GM12878 (cell line): ENCODE measurements around the gene LVRN.

Experiments
- CEBPZ ChIP-seq: fragments of 150-350 bp; IDR thresholded peaks from 2 replicates; pipeline ENCODE4 v1.6.1; 2016; ENCODE audit warnings: low read depth, low read length
- CHD2 ChIP-seq: IDR thresholded peaks from 2 replicates; pipeline ENCODE4 v1.6.1; 2011; ENCODE audit warnings: low read depth, low read length, improper control_type of control experiment, borderline replicate concordance
- CHD4 ChIP-seq: fragments of 200-600 bp; sonication (generic); IDR thresholded peaks from 2 replicates; pipeline ENCODE4 v1.6.1; 2016; ENCODE audit warnings: mild to moderate bottlenecking
- CTCF ChIP-seq, 3 experiments: IDR thresholded peaks in 2 of 3; conservative IDR thresholded peaks in 1 of 3; 2 replicates each; pipeline ENCODE4 v1.5.1; 2011; ENCODE audit warnings: low read depth in 3 of 3, low read length in 3 of 3, mild to moderate bottlenecking in 3 of 3, control low read depth in 2 of 3, moderate library complexity in 2 of 3, inconsistent platforms in 1 of 3, mixed read lengths in 1 of 3; ENCODE audit not compliant: control insufficient read depth in 2 of 3, insufficient read depth in 1 of 3; ENCODE audit errors: extremely low read depth in 1 of 3
- EZH2 ChIP-seq: IDR thresholded peaks from 2 replicates; pipeline ENCODE4 v1.6.1; 2012; ENCODE audit warnings: low read depth, mild to moderate bottlenecking, control low read depth, inconsistent platforms, low read length, borderline replicate concordance; ENCODE audit not compliant: control insufficient read depth
- JUNB ChIP-seq: IDR thresholded peaks from 2 replicates; pipeline ENCODE4 v1.6.1; 2016; ENCODE audit warnings: antibody characterized with exemption, mild to moderate bottlenecking
- SIN3A ChIP-seq: IDR thresholded peaks from 2 replicates; pipeline ENCODE4 v1.6.1; 2012; ENCODE audit warnings: low read depth, low read length, improper control_type of control experiment
- TAF1 ChIP-seq: IDR thresholded peaks from 2 replicates; pipeline ENCODE4 v1.6.1; 2011; ENCODE audit warnings: mild to moderate bottlenecking, low read depth, low read length, borderline replicate concordance
- YY1 ChIP-seq: IDR thresholded peaks from 2 replicates; pipeline ENCODE4 v1.6.1; 2011; ENCODE audit warnings: low read depth, mild to moderate bottlenecking, low read length
- TF ChIP-seq, protein P1 (sequence below): IDR thresholded peaks from 2 replicates; pipeline ENCODE4 v1.6.1; 2012; ENCODE audit warnings: low read length, inconsistent platforms

DNA sequence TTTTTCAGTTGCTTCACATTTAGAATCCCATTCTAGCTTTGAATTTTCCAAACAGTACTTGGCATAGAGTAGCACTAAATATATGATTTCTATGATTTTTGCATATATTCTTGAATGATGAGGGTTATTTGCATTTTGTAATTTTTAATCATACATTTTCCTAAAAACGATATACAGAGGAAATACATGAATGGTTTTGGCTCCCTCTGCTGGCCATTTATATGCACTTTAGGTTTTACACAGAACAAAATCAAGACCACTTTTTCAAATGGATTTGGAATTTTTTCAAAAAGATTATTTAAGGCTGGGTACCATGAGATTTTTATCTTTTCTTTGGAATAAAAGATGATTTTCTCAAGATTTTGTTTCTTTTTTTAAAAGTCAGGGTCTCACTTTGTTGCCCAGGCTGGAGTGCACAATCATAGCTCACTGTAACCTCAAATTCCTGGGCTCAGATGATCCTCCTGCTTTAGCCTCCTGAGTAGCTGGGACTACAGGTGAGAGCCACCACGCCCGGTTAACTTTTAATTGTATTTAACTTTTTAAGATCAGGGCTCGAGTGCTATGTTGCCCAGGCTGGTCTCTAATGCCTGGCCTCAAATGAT is 105.9 kb downstream of the LVRN start:
- no peak for TF ChIP-seq TAF1
- no peak for TF ChIP-seq CHD2
- TF ChIP-seq JUNB: no peak
- TF ChIP-seq, protein P1, sequence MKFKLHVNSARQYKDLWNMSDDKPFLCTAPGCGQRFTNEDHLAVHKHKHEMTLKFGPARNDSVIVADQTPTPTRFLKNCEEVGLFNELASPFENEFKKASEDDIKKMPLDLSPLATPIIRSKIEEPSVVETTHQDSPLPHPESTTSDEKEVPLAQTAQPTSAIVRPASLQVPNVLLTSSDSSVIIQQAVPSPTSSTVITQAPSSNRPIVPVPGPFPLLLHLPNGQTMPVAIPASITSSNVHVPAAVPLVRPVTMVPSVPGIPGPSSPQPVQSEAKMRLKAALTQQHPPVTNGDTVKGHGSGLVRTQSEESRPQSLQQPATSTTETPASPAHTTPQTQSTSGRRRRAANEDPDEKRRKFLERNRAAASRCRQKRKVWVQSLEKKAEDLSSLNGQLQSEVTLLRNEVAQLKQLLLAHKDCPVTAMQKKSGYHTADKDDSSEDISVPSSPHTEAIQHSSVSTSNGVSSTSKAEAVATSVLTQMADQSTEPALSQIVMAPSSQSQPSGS: no peak
- TF ChIP-seq EZH2: no peak
- TF ChIP-seq CTCF (IDR thresholded peaks at IDR 0.05 in 2 of 3, conservative IDR thresholded peaks at IDR 0.05 in 1 of 3; ENCODE audit: control insufficient read depth in 2 of 3, extremely low read depth in 1 of 3, insufficient read depth in 1 of 3, low read depth in 3 of 3, low read length in 3 of 3): peak; percentile 42 to 68 (median 67); a peak in 5 of 6 replicates
- no peak for TF ChIP-seq YY1
- TF ChIP-seq SIN3A: no peak
- no peak for TF ChIP-seq CEBPZ
- no peak for TF ChIP-seq CHD4
